Measurements from ENCODE around the gene GPC6.

DNA sequence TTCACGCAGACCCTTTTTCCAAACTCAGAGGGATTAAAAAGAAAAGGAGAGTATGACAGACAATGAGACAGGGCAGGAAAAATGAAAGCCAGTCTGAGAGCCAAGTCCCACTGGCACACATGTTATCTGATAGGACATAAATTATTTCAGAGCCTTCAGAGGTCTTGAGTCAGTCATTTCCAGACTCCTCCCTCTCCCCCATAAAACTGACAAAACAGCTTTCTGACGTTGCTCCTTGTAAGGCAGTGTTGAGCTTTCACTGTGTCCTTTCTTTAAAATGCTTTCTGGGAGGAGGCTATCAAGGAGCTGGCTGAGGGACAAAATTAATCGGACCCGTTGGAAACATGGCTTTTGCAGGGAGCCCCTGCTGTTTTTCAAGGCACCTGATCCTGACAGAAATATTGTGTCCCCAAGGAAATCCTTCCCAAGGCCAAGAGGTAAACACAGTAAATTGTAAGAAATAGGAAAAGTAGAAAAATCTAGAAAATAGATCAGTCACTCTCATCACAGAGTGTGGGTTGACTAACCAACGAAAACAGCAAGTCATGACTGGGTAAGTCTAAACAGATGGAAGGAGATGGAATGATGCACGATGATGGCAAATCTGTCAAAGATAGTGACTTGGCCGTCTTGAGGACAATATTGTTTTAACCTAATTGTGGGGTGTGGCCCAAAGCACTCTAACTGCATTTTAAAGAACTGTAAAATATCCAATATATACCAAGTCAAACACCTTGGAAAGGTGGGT is 1163.2 kb downstream of the GPC6 start:
- TF ChIP-seq CTCF (IDR thresholded peaks at IDR 0.05): no peak
- no peak for TF ChIP-seq POLR2AphosphoS5 (IDR thresholded peaks at IDR 0.05)
- no peak for TF ChIP-seq POLR2A (IDR thresholded peaks at IDR 0.05)
